Activated T-helper 9 cell treated with anti-CD3 and anti-CD28 coated beads, Interleukin-2, amount 50 U/mL, for 16 hours (primary cell): ENCODE results near the gene SETX.

Experiments
- DNase-seq: peaks from one replicate; pipeline ENCODE4 v3.0.0-alpha.2; 2020; ENCODE audit warnings: low read depth

Gene SETX

GRCh38 chr9:132216861-132217619, 137.7 kb downstream of the SETX start:
- no peak for DNase-seq

GRCh38 chr9:132214027-132214622, 140.7 kb downstream of the SETX start:
- DNase-seq: no peak

GRCh38 chr9:132211570-132211969, 143.2 kb downstream of the SETX start:
- no peak for DNase-seq
